Ammon's horn (tissue), 1 donor: ENCODE data around the gene ARHGAP6.
A peak's percentile ranks its signal among the peaks of the same experiment; 100 is the strongest.

Source experiments
- DNase-seq: peaks from one replicate; pipeline ENCODE4 v3.0.0-alpha.2; 2016; ENCODE audit warnings: low spot score

The ARHGAP6 gene

DNA sequence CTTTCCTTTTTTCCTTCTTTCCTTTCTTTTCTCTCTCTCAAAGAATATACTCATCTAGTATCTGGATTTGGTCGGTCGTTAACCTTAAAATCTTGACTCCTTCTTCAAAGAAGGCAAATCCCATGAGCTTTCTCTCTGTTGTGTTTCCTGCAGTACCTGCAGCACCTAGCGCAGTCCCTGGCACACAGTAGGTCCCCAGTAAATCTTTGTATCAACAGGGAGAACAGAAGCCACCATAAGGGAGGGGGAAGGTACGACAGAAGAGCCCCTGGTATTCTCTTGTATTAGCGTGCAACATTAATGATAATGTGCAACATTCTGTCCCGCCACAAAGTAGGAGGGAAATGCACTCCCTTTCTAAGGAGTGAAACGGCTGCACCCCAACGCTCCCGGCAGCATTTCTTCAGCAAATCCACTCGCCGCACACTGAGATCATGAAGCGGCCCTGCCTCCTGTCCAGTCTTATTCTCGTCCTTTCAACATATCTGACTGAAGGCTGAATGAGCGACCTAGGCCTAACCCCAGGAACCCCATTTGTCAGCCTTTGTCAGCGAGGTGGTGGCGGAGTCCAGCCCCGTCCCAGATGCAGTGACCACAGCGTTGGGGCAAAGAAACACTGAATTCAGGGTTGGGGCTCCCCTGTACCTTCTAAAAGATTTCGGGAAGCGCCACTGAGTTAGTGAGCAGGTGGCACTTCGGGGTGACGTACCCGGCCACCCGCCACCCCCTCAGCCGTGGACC is 238.8 kb downstream of the ARHGAP6 start:
- no peak for DNase-seq

GRCh38 chrX:11424903-11425674 is 240.6 kb downstream of the ARHGAP6 start:
- DNase-seq: no peak

GRCh38 chrX:11423949-11424348 is 241.8 kb downstream of the ARHGAP6 start:
- DNase-seq: no peak

GRCh38 chrX:11423362-11423818 is 242.3 kb downstream of the ARHGAP6 start:
- DNase-seq: peak; percentile 45

GRCh38 chrX:11422525-11422857 is 243.2 kb downstream of the ARHGAP6 start:
- no peak for DNase-seq

GRCh38 chrX:11421805-11422524 is 243.8 kb downstream of the ARHGAP6 start:
- no peak for DNase-seq

- DNase-seq: no peak
These were observed 244.9 kb downstream of the ARHGAP6 start for GRCh38 chrX:11420851-11421250.

GRCh38 chrX:11419102-11419501 is 246.6 kb downstream of the ARHGAP6 start:
- DNase-seq: no peak

GRCh38 chrX:11416600-11416999 is 249.1 kb downstream of the ARHGAP6 start:
- no peak for DNase-seq

GRCh38 chrX:11414091-11414490 is 251.6 kb downstream of the ARHGAP6 start:
- no peak for DNase-seq

DNA sequence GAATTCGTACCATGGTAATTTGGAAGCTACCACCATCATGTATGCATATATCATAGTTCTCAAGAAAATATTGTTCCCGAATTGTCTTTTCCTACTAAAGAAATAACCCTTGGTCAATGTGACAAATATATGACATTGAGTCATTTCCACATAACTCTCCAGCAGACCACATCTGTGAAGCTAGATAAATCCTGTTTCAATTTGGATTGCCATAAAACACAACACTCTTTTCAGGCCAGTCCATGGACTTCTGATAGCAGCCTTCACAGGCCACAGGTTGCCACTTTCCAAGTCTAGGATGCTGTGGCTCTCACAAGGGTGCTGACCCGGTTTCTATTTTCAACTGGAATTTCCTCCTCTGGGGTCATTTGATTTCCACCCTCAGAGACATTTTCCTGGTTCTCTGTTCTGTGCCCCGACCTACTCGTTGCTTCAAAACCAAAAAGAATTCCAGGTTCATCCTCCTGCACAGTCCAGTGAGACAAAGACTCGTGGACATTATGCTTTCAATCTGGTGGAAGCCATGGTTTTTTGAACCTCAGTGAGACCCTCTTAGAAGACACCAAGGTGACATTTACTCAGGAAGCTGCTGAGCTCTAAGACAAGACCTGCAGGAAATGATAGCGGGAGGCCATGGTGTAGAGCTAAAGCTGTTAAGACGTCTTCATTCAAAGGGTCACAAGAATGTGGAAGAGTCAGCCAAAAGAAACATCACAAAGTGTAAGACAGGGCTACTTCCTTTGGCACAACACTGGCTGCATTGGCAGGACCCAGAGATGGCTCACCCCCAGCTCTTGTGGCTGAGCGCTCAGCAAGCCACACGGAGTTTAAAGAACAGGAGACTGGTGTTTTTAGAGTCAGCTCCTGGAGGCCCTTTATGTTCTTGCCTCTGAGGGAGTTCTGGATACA is 252.8 kb downstream of the ARHGAP6 start:
- no peak for DNase-seq

DNA sequence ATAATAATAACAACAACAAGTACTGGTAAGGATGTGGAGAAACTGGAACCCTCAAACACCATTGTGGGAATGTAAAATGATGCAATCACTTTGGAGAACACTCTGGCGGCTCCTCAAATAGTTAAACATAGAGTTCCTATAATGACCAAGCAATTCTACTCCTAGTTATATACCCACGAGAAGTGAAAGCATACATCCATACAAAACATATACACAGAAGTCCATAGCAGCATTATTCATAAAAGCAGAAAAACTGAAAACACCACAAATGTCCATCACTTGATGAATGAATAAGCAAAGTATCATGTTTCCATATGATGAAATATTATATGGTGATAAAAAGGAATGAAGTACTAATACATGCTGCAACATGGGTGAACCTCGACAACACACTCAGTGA is 255.8 kb downstream of the ARHGAP6 start:
- DNase-seq: no peak

GRCh38 chrX:11408783-11409182 is 256.9 kb downstream of the ARHGAP6 start:
- no peak for DNase-seq

- DNase-seq: no peak
These were observed 257.7 kb downstream of the ARHGAP6 start for GRCh38 chrX:11408109-11408405.

DNA sequence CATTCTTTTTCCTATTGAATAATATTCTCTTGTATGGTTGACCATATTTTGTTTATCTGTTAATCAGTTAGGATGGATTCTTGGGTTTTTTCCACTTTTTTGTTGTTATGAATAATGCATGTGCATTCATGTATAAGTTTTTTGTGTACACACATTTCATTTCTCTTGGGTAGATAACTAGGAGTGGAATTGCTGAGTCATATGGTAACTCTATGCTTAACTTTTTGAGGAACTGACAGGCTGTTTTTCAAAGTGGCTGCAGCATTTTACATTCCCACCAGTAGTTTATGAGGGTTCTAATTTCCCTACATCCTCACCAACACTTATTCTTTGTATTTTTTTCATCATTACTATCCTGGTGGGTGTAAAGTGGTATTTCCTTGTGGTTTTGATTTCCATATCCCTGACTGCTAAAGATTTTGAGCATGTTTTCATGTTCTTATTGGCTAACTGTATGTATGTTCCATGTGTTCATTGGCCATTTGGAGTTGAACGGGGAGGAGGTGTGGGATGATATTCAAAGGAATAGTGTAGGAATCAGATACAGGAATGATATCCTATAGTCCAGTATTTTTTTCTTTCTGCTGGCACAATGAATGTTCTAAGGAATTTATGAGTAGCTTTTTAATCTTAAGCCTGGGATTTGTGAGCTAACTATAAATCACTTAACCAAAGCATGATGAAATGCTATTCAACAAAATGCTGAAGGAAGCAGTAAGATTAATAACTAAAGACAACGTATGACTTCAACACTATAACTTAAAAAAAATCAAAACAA is 258.2 kb downstream of the ARHGAP6 start:
- no peak for DNase-seq

DNA sequence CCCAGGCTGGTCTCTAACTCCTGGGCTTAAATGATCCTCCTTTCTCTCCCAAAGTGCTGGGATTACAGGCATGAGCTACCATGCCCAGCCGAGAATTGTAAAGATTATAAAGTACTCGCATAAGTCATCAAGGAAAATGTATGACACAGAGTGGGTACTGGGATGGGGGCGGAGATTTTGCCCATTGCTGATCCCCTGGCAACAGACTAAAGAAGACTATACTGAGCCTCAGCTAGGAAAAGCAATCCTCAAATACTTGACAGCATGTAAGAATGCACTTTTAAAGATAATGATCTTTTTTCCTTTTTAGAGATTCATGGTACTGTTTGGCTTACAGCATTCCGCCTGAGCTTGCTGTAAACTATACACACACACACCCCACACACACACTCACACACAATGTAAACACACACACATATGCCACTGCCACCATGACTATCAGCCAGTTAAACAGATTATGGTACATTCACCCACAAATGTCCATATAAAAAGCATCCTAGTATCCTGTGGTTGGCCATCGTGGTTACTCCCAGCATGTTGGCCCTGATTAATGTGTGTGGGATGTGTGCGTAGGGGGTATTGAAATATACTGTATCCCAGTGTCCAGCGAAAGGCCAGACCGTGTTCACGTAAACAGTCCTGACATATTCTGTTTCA is 259.5 kb downstream of the ARHGAP6 start:
- no peak for DNase-seq

DNA sequence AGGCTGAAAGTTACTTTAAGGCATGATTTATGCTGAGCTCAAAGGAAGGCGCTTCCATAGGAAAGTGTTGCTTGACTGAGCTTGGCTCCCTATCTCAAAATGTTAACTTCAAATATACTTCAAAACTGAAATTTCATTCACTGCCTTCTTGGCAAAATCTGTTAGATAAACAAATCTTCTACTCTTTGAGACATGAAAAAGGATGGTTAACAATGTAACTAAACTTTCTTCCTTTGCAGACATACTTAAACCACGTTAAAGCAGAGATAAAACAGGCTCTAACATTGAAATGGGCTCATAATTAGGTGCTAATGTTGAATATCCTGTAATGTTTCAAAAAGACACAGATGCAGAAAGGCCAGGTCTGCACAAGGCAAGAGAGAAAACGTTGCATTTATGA is 262.1 kb downstream of the ARHGAP6 start:
- no peak for DNase-seq

GRCh38 chrX:11401966-11402365 is 263.8 kb downstream of the ARHGAP6 start:
- no peak for DNase-seq

DNA sequence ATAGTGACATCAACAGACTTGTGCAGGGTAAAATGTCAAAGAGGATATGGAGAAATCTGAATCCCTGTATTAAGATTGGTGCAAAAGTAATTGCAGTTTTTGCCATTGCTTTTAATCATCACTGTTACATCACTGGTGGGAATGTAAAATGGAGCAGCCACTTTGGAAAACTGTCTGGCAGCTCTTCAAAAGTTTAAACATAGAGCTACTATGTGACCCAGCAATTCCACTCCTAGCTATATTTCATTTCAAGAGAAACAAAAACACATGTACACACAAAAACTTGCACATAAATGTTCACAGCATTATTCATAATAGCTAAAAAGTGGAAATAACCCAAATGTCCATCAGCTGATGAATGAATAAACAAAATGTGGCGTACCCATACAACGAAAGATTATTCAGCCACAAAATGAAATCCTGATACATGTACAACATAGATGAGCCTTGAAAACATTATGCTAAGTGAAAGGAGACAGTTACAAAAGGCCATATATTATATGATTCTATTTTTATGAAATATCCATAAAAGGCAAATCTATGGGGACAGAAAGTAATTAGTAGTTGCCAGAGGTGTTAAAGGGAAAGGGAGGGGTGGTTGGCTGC is 266.1 kb downstream of the ARHGAP6 start:
- no peak for DNase-seq

GRCh38 chrX:11398785-11399184 is 266.9 kb downstream of the ARHGAP6 start:
- DNase-seq: no peak
